Neutrophil (primary cell): Measurements from ENCODE around the gene LRRFIP1.
"Not testable (repeated sequence)": the region's sequence is repeated elsewhere in the genome, so short reads cannot be mapped to it uniquely, and the experiment has no call there.

Experiments used
- H3K27ac ChIP-seq: fragments of 200-600 bp; sonication (generic); 2 replicates; pipeline ENCODE4 v1.5.1; 2016; ENCODE audit warnings: mild to moderate bottlenecking, moderate library complexity
- H3K27me3 ChIP-seq: fragments of 200-600 bp; sonication (generic); 2 replicates; pipeline ENCODE4 v1.6.0; 2016; ENCODE audit warnings: mild to moderate bottlenecking
- H3K36me3 ChIP-seq: fragments of 200-600 bp; sonication (generic); 2 replicates; pipeline ENCODE4 v1.5.1; 2017
- H3K4me1 ChIP-seq, 2 experiments: fragments of 200-600 bp in 1 of 2; sonication (generic) in 1 of 2; 1 replicate in 1 of 2; 2 replicates in 1 of 2; pipeline versions ENCODE4 v1.5.1 to v1.6.1; 2013 to 2016; ENCODE audit warnings: low read depth in 1 of 2, low read length in 1 of 2, mild to moderate bottlenecking in 1 of 2, moderate library complexity in 1 of 2; ENCODE audit not compliant: control insufficient read depth in 1 of 2, insufficient read depth in 1 of 2
- H3K4me3 ChIP-seq, 2 experiments: fragments of 200-600 bp in 1 of 2; sonication (generic) in 1 of 2; 1 replicate in 1 of 2; 2 replicates in 1 of 2; pipeline ENCODE4 v1.5.1; 2013 to 2016; ENCODE audit warnings: low read depth in 1 of 2, low read length in 1 of 2, mild to moderate bottlenecking in 1 of 2, moderate library complexity in 1 of 2
- H3K9me3 ChIP-seq: fragments of 200-600 bp; sonication (generic); 2 replicates; pipeline ENCODE4 v1.5.1; 2016
- CTCF ChIP-seq: fragments of 200-600 bp; sonication (generic); IDR thresholded peaks from 2 replicates; pipeline ENCODE4 v1.5.1; 2016; ENCODE audit warnings: antibody characterized with exemption

Gene LRRFIP1

GRCh38 chr2:237591141-237591881 is 36.1 kb upstream of the LRRFIP1 start:
- H3K4me3 ChIP-seq = no peak overlapping the region
- no peaks in the 10 kb centered on the region for H3K9me3 ChIP-seq
- no peak for TF ChIP-seq CTCF
- H3K36me3 ChIP-seq = no peaks in the 10 kb centered on the region
- H3K27me3 ChIP-seq = peaks cover 23% of the 10 kb centered on the region
- no peak overlapping the region for H3K27ac ChIP-seq
- no peaks in the 10 kb centered on the region for H3K4me1 ChIP-seq

- Histone ChIP-seq H3K4me1 (no peaks in the 10 kb centered on the region), H3K27me3 (peaks cover 23% of the 10 kb centered on the region), H3K36me3 (no peaks in the 10 kb centered on the region), H3K27ac (no peak overlapping the region), H3K4me3 (no peak overlapping the region), H3K9me3 (no peaks in the 10 kb centered on the region)
- TF ChIP-seq CTCF = no peak
Observed at GRCh38 chr2:237592425-237592980, 34.9 kb upstream of the LRRFIP1 start.

- no peak overlapping the region for H3K27ac ChIP-seq
- H3K4me3 ChIP-seq = no peak overlapping the region
- H3K36me3 ChIP-seq = no peaks in the 10 kb centered on the region
- no peaks in the 10 kb centered on the region for H3K4me1 ChIP-seq
- no peak for TF ChIP-seq CTCF
- peaks cover 23% of the 10 kb centered on the region for H3K27me3 ChIP-seq
- H3K9me3 ChIP-seq = no peaks in the 10 kb centered on the region
Observed at GRCh38 chr2:237593036-237593435, 34.4 kb upstream of the LRRFIP1 start.

- no peaks in the 10 kb centered on the region for H3K4me1 ChIP-seq
- no peaks in the 10 kb centered on the region for H3K36me3 ChIP-seq
- peaks cover 23% of the 10 kb centered on the region for H3K27me3 ChIP-seq
- no peak overlapping the region for H3K4me3 ChIP-seq
- TF ChIP-seq CTCF = no peak
- no peaks in the 10 kb centered on the region for H3K9me3 ChIP-seq
- H3K27ac ChIP-seq = no peak overlapping the region
Observed at GRCh38 chr2:237593596-237594320, 33.6 kb upstream of the LRRFIP1 start.

GRCh38 chr2:237594514-237594871 is 32.9 kb upstream of the LRRFIP1 start:
- H3K4me3 ChIP-seq = no peak overlapping the region
- peaks cover 22% of the 10 kb centered on the region for H3K27me3 ChIP-seq
- H3K4me1 ChIP-seq = no peaks in the 10 kb centered on the region
- H3K36me3 ChIP-seq = no peaks in the 10 kb centered on the region
- H3K9me3 ChIP-seq = no peaks in the 10 kb centered on the region
- no peak for TF ChIP-seq CTCF
- H3K27ac ChIP-seq = no peak overlapping the region

- not testable (repeated sequence) for H3K36me3 ChIP-seq, H3K4me1 ChIP-seq, H3K4me3 ChIP-seq, H3K9me3 ChIP-seq, H3K27ac ChIP-seq
- peaks cover 19% of the 10 kb centered on the region for H3K27me3 ChIP-seq
Observed at GRCh38 chr2:237595829-237596519, 31.4 kb upstream of the LRRFIP1 start.
